NCI-H2171 (cell line): ENCODE data around the gene BPIFB6.

Experiments used
- DNase-seq: peaks from one replicate; lab custom pipeline; 2025; lab: John Stamatoyannopoulos, UW

BPIFB6 gene

DNA sequence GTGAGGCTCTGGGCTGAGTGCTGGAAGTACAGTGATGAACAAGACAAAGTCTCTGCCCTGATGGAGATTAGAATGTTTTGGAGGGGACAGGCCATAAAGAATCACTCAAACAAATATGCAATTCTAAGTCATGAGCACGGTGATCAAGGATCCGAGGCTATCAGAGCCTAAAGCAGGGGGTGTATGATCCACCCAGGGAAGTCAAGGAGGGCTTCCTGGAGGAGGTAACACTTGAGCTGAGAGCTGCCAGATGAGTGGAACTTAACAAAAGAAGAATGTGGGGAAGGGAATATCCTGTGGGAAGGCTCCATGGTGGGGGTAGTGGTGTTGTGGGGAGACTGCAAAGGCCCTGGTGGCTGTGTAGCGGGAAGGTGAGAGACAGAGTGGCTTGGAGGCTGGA is 60.2 kb downstream of the BPIFB6 start:
- no peak for DNase-seq

- DNase-seq = no peak
Observed at GRCh38 chr20:33092361-33092760, 60.9 kb downstream of the BPIFB6 start.

DNA sequence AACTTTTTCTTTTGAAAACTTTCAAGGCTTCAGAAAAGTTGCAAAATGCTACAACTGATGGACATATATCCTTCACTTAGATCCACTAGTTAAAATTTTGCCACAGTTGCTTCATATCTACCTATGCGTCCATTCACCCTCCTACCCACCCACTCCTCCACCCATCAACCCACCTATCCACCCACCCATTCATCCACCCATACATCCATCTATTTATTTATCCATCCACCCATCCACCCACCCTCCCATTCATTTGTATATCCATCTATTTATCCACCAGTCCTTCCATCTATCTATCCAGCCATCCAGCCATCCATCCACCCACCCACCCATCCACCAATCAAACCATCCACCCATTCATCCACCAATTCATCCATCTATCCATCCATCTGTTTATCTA is 61.6 kb downstream of the BPIFB6 start:
- DNase-seq = no peak

- DNase-seq = no peak
Observed at GRCh38 chr20:33093582-33093981, 62.1 kb downstream of the BPIFB6 start.
